ENCODE measurements around the gene AFF3. TPM values are rescaled to one million over a fixed set of nuclear protein-coding genes. Genes with fewer than 3 reads are reported as not detected.

The AFF3 gene
- total and polyA plus RNA-seq, 2 of the 8 experiments (the other 6 are each of a cell fraction or from before 2014, with no cell fraction given): 0.27 to 3.0 TPM

- Histone ChIP-seq H2AK5ac (ENCODE audit: low read depth, low read length) (no peak overlapping the region), H4K5ac (ENCODE audit: insufficient read length, low read depth, low read length) (no peak overlapping the region), H4K20me1 (replicated peaks in 1 of 2; ENCODE audit: control insufficient read depth in 1 of 2, insufficient read depth in 2 of 2, low read length in 2 of 2) (no peaks in the 10 kb centered on the region), H3K23ac (ENCODE audit: insufficient read length) (no peak overlapping the region), H3K4ac (replicated peaks; ENCODE audit: insufficient read length, low read depth, low read length) (no peak overlapping the region), H4K8ac (ENCODE audit: extremely low read depth, insufficient read depth, low read length) (no peak overlapping the region), H3K14ac (ENCODE audit: insufficient read length) (no peak overlapping the region), H3K23me2 (ENCODE audit: low read depth, low read length) (no peaks in the 10 kb centered on the region), H2BK15ac (ENCODE audit: low read length) (no peak overlapping the region), H3K18ac (ENCODE audit: extremely low read depth, low read length) (no peak overlapping the region), H3K27ac (ENCODE audit: low read depth, low read length) (no peak overlapping the region), H3K79me1 (ENCODE audit: low read depth, low read length) (no peaks in the 10 kb centered on the region), H3K56ac (replicated peaks; ENCODE audit: insufficient read length, low read depth, low read length) (no peak overlapping the region), H3K36me3 (ENCODE audit: control insufficient read depth in 2 of 4, insufficient read depth in 4 of 4, low read length in 3 of 4) (no peaks in the 10 kb centered on the region), H2AFZ (ENCODE audit: low read length) (no peak overlapping the region), H3K79me2 (ENCODE audit: control insufficient read depth in 1 of 2, insufficient read depth in 2 of 2, low read length in 2 of 2) (no peaks in the 10 kb centered on the region), H2BK20ac (ENCODE audit: low read length) (no peak overlapping the region), H3K27me3 (replicated peaks in 1 of 4; ENCODE audit: control insufficient read depth in 3 of 4, extremely low read depth in 1 of 4, insufficient read depth in 3 of 4, low read length in 3 of 4) (no peaks in the 10 kb centered on the region), H2BK120ac (replicated peaks; ENCODE audit: low read depth, low read length) (no peak overlapping the region), H4K91ac (replicated peaks; ENCODE audit: insufficient read length, low read length) (no peak overlapping the region), H3K4me1 (replicated peaks in 1 of 4; ENCODE audit: control insufficient read depth in 3 of 4, insufficient read depth in 4 of 4, low read length in 3 of 4) (no peaks in the 10 kb centered on the region), H2BK12ac (ENCODE audit: low read depth, low read length) (no peak overlapping the region), H3K9ac (replicated peaks in 1 of 4; ENCODE audit: extremely low read depth in 1 of 4, low read depth in 3 of 4, low read length in 3 of 4) (no peak overlapping the region), H3K9me3 (ENCODE audit: insufficient read depth in 2 of 2, low read depth in 1 of 2, low read length in 1 of 2) (no peaks in the 10 kb centered on the region), H3K4me2 (ENCODE audit: insufficient read depth in 1 of 2, low read depth in 2 of 2, low read length in 2 of 2) (no peak overlapping the region), H2BK5ac (ENCODE audit: low read depth, low read length) (no peak overlapping the region), H3K4me3 (ENCODE audit: extremely low read depth in 1 of 4, insufficient read depth in 2 of 4, low read depth in 3 of 4, low read length in 4 of 4) (no peak overlapping the region)
- WGBS, 2 experiments (ENCODE audit: extremely low coverage in 1 of 2, insufficient coverage in 1 of 2, insufficient read length in 1 of 2, insufficient replicate concordance in 2 of 2, low coverage in 1 of 2, low lambda C conversion rate in 2 of 2, missing lambda C conversion rate in 1 of 2): 81% methylated on average over 1 of the region's 1 CpG; no CpG with 5 or more reads in 1 of the 2 experiments
- FAIRE-seq (no peak), DNase-seq (ENCODE audit: low read depth in 1 of 2, low spot score in 2 of 2) (no peak)
- ChIA-PET POLR2A (ENCODE audit: partially characterized antibody) (interaction anchor here (0.8 kb wide), 1 partner anchor 44 kb away, joined by 3 read pairs; no protein-coding TSS in a partner anchor), CTCF (ENCODE audit: partially characterized antibody) (interaction anchor here (1.1 to 1.9 kb wide), 4 partner anchors 10 to 53 kb away, joined by 4 to 8 read pairs (median 5); no protein-coding TSS in a partner anchor)
- TF ChIP-seq RBBP5 (IDR thresholded peaks at IDR 0.05; ENCODE audit: borderline replicate concordance, low read depth, low read length) (no peak), RFX5 (IDR thresholded peaks at IDR 0.05; ENCODE audit: borderline replicate concordance, low read depth, low read length) (no peak)
Measured at GRCh38 chr2:99608861-99609260, 533.5 kb downstream of the AFF3 start.
